Measurements from ENCODE around the gene AAR2. TPM values are rescaled to one million over a fixed set of nuclear protein-coding genes. Genes with fewer than 3 reads are reported as not detected.

Gene AAR2, protein sequence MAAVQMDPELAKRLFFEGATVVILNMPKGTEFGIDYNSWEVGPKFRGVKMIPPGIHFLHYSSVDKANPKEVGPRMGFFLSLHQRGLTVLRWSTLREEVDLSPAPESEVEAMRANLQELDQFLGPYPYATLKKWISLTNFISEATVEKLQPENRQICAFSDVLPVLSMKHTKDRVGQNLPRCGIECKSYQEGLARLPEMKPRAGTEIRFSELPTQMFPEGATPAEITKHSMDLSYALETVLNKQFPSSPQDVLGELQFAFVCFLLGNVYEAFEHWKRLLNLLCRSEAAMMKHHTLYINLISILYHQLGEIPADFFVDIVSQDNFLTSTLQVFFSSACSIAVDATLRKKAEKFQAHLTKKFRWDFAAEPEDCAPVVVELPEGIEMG
- 29.1 TPM for polyA plus RNA-seq (2012; ENCODE audit: insufficient read depth, insufficient read length)

- DNase-seq (ENCODE audit: low read depth, low spot score), result peak; percentile 75
- H3K4me3 ChIP-seq (ENCODE audit: low read length), result peak within 1 kb of the TSS; percentile 83
Measured at GRCh38 chr20:36235892-36236785, at the start of gene AAR2. Gene AAR2 (plus strand): TSS chr20:36236478. CDS start chr20:36239869, 3,391 bp downstream.

DNA sequence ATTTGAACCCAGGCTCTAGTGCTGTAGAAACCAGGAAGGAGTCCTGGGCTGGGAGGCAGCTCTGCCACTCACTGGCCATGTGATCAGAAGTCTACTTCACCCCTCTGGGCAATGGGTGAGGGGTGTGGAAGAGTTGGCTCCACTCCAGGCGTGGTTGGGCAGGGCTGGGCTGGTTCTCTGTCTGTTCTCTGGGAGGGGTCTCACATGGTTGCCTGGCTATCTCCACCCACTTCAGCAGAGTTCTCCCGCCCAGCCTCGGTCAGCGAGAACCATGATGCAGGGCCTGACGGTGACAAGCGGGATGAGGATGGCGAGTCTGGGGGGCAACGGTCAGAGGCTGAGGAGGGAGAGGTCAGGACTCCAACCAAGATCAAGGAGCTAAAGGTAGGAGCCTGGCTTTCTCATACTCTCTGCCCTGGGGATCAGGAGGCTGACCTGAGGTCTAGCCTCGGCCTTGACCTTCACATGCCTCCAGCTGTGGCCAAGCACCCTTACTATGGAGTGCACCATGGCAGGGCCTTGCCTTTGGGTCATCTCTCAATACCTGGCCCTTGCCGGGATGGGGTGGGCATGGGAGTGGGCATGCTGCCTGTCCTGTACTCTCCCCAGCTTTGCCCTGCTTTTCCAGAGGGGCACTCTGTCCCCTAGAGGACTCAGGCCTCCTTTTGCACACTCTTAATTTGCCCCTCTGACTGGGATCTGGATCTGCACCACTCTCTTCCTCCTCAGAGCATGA lies 42.1 kb upstream of the AAR2 start:
- no peak for DNase-seq (ENCODE audit: low read depth, low spot score)
- H3K4me3 ChIP-seq (ENCODE audit: low read length), result no peak overlapping the region

DNA sequence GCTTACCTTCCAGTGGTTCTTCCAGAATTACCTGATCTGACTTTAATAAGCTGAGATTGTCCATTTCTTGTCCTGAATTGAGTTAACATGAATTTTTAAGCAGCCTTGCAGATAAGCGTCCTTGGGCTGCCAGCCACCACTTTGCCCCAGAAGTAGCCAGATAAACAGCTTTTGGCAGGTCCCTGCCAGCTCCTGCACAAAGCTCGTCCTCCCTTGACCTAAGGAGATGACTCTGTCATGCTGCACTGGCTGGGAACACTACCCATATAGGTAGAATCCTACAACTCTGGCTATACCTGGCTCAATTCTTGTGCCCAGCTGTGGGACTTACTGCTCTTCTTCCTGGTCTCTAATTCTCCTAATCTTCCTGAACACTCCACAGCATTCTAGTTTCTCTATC lies 39.6 kb upstream of the AAR2 start:
- H3K4me3 ChIP-seq (ENCODE audit: low read length), result no peak overlapping the region
- no peak for DNase-seq (ENCODE audit: low read depth, low spot score)

DNA sequence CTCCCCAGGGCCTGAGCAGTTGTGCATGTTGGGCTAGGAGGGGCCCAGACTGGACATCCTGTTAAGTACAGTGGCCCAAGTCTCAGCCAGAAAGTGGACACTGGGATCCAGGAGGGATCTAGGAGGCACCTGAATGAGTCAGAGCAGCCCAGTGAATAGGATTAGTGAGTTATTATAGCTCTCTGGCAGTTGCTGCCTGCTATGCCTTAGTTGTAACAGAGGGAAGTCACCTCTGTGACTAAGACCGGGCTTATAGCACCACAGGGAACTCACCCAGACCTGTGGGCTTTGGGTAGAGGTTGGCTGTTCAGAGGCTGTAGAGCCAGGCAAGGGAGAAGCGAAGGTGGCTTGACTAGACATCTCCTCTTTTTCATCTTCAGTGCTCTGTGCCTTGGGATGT lies 39.0 kb upstream of the AAR2 start:
- DNase-seq (ENCODE audit: low read depth, low spot score), result no peak
- H3K4me3 ChIP-seq (ENCODE audit: low read length), result no peak overlapping the region

DNA sequence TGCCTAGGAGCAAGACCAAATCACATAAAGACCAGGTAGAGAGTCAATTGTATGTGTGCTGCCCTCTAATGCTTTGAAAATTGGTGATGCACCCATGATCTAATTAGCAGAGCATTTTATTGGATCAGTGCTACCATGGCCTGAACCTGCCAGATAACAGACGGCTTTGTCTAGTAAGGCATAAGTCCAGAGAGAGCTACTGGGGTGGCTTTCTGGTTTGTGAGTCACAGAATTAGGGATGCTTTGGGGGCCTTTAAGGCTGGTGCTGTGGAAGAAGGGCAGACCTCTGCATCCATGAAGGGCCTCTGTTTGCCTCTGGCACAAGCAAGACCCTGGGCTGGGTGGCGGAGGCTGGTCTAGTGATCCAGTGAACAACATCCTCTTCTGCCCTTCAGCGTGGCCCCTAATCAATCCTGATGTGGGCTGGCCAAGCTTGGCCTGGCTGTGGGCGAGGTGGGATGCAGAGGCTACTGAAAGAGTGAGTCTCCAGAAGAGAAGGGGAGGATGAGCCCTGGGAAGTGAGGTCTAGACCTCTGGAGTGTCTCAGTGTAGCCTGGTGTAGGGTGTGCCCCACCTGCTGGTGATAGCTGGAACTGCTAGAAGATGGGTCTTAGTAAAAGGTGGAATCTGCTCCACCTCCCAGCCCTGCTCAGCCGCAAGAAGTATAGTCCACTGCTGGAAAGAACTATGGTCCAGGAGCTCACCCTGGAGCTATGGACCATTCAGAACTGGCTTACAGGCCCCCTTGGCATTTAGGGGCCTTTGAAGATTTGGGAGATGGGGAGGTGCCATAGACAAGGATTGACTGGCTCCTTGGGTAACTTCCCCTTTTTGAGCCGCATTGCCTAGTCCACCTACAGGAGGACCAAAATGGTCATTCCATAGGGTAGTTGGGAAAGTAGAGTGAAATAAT lies 36.7 kb upstream of the AAR2 start:
- DNase-seq (ENCODE audit: low read depth, low spot score), result peak; percentile 63
- no peak overlapping the region for H3K4me3 ChIP-seq (ENCODE audit: low read length)

DNA sequence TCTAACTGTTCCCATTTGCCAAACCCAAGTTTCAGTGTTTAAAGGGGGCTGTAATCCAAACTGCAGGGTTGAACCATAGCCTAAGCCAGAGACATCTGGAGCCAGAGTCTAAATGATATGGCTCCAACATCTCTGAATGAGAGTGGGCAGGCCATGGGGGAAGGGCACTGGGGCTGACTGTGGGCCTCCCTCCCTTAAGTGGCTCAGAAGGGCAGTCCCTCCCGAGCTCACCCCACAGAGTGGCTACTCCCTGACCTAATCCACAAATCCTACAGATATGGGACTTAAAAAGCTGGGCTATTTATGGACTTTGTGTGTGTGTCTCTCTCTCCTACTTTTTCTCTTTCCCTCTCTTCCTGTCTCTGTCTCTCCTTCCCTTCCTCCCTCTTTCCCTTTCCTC lies 35.8 kb upstream of the AAR2 start:
- DNase-seq (ENCODE audit: low read depth, low spot score), result no peak
- no peak overlapping the region for H3K4me3 ChIP-seq (ENCODE audit: low read length)

GRCh38 chr20:36201198-36201597 lies 35.1 kb upstream of the AAR2 start:
- no peak overlapping the region for H3K4me3 ChIP-seq (ENCODE audit: low read length)
- no peak for DNase-seq (ENCODE audit: low read depth, low spot score)

DNA sequence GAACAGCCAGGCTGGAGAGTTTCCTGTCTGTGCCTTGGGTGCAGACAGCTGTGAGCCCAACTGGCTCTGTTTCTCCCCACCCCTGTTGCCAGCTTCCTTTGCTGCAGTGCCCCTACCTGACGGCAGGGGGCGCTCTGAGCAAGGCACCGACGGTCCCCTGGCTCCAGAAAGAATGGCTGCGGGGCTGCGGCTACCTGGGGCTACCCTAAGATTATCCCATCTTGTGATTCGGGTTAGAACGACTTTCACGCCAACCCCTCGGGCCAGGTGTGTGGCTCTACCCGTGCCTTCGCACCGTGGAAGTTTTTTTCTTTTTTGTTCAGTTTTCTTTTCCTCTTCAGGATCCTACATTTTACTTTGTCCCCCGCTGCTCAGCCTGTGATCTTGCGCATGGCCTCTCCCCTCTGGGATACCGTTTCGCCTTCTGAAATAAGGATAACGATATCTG lies 33.4 kb upstream of the AAR2 start:
- peak overlapping the region; percentile 33 for H3K4me3 ChIP-seq (ENCODE audit: low read length)
- peak; percentile 44 for DNase-seq (ENCODE audit: low read depth, low spot score)

DNA sequence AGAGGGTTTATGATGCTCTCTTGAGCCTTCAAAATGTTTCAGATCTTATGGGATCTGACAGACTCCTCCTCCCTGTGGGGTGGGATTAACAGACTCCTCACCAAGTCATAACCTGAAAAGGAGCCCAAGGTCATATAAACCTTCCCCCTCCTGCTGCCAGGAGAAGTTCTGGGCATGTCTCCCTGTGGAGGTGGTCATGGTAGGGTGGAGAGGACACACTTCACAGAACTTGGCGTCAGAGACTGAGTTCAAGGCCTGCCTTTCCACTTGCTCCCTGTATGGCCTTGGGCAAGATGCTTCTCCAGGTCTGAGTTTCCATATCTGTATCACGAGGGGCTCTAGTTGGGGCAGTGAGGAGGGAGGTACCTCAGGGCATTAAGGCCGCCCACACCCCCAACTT lies 32.4 kb upstream of the AAR2 start:
- DNase-seq (ENCODE audit: low read depth, low spot score), result no peak
- no peak overlapping the region for H3K4me3 ChIP-seq (ENCODE audit: low read length)

- no peak overlapping the region for H3K4me3 ChIP-seq (ENCODE audit: low read length)
- no peak for DNase-seq (ENCODE audit: low read depth, low spot score)
Measured at GRCh38 chr20:36205026-36205425, 31.3 kb upstream of the AAR2 start.

DNA sequence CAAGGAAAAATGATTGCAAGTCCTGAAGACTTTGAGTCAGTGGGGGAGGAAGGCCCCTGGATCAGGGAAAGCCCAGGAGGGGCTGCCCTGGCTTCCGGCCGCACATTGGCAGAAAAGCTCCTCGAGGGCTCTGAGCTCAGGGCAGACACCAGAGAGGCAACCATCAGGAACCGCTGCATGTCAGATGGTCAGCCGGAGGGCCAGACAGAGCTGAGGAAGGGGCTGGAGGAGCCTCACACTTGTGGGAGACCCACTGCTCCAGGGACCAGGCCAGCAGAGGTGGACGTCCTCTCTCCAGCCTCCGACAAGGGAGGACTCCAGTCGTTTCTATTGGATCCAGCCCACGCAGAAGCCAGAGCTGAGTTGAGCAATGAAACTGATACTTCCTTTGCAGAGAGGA lies 30.2 kb upstream of the AAR2 start:
- no peak overlapping the region for H3K4me3 ChIP-seq (ENCODE audit: low read length)
- DNase-seq (ENCODE audit: low read depth, low spot score), result no peak

DNA sequence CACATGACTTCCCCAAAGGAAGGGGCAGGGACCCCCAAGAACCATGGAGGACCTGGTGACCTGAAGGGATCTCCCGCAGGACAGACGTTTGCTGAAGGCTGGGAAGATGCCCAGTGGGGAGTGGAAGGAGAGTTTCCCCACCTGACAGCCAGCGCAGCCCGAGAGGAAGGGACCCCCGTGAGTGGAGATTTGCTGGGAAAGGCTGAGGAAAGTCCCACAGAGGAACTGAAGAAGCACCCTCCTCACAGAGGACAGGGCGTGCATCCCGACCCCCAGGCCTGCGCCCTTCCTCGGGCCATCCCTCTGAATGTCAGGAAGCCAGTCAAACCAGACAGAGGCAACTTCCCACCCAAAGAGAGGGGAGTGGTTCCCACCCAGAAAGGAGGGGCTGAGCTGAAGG lies 29.6 kb upstream of the AAR2 start:
- DNase-seq (ENCODE audit: low read depth, low spot score), result no peak
- no peak overlapping the region for H3K4me3 ChIP-seq (ENCODE audit: low read length)

- no peak for DNase-seq (ENCODE audit: low read depth, low spot score)
Measured at GRCh38 chr20:36207602-36208001, 28.7 kb upstream of the AAR2 start.

DNA sequence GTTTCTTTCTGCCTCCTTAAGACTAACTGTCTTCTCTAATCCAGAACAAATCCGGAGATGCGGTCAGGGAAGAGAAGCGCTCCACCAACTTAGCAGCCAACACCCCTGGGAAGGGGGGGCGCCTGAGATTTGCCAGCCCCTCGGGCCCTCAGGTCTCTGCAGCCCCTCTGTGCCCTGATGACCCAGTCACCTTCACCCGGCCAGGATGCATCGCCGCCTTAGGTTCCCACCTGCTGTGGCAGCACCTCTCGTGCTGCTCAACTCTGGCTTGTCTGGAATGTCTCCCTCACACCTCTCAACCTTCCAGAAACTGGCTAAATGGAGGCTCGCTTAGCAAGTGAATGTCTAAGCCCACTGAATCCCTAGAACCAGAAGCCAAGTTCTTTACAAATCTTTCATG lies 28.0 kb upstream of the AAR2 start:
- no peak for DNase-seq (ENCODE audit: low read depth, low spot score)

More at GRCh38 chr20:36207602-36208001, 28.7 kb upstream of the AAR2 start:
- no peak overlapping the region for H3K4me3 ChIP-seq (ENCODE audit: low read length)

GRCh38 chr20:36210436-36211021 lies 25.7 kb upstream of the AAR2 start:
- no peak for DNase-seq (ENCODE audit: low read depth, low spot score)
- H3K4me3 ChIP-seq (ENCODE audit: low read length), result no peak overlapping the region

More for the DNA sequence above, 28.0 kb upstream of the AAR2 start:
- H3K4me3 ChIP-seq (ENCODE audit: low read length), result no peak overlapping the region

GRCh38 chr20:36213362-36213761 lies 22.9 kb upstream of the AAR2 start:
- DNase-seq (ENCODE audit: low read depth, low spot score), result no peak
- no peak overlapping the region for H3K4me3 ChIP-seq (ENCODE audit: low read length)

GRCh38 chr20:36214684-36215256 lies 21.5 kb upstream of the AAR2 start:
- DNase-seq (ENCODE audit: low read depth, low spot score), result no peak
- H3K4me3 ChIP-seq (ENCODE audit: low read length), result no peak overlapping the region

DNA sequence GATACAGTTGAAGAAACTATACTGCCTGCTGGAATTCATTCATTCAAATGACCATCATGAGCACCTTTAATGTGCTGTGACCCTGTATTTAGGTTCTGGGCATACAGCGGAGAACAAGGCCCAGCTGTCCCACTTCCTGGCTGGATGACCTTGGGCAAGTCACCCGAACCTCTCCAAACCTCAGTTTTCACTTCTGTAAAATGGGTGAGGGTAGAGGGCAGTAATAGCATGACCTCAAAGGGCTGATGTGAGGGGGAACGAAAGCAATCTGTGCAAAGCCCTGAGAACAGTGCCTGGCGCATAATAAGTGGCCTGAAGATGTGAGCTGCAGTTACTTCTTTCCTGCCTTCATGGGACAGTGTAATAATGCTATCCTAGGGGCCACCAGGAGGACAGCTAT lies 20.5 kb upstream of the AAR2 start:
- no peak overlapping the region for H3K4me3 ChIP-seq (ENCODE audit: low read length)
- DNase-seq (ENCODE audit: low read depth, low spot score), result no peak
